ENCODE measurements around the gene TSPAN18.

The TSPAN18 gene

DNA sequence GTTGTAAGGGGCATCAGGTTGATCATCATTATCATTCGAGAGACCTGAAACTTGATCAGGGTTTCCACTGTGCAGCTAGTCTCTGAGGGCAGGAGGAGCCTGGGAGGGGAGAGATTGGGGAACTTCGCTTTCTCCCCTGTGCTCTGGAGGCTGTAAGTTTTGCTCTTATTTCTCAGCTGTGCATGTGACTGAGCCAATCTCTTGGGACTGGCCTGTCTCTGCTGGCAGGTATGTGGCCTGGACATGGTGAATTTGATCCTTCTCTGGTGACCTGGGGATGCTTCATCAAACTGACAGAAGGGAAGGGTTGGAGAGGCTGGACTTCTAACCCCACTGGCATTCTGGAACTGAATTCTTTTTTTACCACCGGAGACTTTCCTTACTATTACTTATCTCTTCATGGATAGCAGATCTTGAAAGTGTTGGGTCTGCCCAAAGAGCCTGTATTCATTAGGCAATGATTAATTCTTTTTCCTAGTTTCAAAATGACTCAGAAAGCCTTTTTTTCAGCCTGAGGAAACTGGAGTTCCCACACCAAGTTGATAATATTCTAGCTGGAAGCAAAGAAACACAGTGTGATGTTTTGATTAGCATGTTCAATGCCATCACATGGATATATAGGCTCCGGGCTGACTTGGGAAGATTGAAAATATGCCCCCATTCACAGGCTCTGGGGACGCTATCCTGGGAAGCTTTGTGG lies 36.5 kb downstream of the TSPAN18 start:
- DNase-seq = no peak

DNA sequence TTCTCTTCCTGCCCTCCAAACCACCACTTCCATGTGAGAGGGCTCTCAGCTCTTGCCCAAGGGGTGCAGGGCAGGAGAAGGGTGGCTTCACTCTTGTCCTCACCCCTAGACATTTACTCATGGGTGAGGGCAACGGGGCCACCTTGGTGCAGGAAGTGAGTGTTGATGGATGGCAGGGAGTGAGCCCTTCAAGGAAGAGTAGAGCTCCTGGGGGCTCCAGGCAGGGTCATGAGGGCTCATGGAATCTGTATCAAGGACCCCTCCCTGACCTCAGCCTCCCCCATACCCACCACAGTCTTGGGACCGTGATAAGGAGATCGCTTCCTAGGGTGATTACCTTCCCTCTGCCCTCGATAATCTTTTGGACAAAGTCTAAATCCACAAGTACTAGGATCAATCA lies 37.8 kb downstream of the TSPAN18 start:
- DNase-seq = no peak

DNA sequence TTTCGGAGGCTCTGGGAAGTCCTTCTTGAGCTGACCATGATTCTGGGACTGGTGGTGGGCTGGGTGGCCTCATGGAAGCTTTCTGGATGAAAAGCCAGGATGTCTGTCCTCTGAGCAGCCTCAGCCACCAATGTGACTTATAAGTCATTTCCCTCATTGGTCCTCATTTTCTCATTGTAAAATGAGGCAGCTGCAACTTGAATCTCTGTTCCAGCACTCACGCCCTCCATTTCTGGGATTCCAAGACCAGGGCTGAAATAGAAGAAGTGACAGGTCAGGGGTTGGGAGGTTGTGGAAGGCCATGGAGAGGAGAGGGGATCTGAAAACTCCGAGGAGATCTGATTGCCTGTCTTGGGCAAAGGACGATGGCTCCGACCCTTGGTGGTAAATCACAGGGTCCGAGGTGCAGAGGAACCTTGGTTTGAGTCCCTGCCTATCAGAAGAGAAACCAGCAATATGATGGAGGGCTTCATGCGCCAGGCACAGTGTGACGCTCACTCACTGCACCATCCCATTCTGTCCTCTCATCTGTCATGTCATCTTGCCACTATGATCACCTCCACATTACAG lies 38.3 kb downstream of the TSPAN18 start:
- DNase-seq = no peak

DNA sequence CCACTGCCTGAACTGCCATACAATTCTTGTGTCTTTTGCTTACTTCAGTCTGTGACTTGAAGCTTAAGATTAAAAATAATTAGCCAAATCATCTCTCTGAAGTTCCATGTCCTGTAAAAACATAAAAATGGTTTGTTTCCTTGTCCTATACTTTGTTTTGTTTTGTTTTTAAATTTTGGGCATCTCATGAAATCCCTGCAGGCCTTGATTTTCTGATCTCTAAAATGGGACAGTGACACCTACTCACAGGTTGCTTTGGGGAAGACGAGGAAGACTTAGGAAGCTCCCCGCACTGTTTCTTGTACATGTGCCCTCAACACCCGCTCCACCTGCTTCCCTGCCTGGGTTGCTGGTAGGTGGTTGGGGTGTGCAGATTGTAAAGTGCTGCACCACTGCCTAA lies 38.9 kb downstream of the TSPAN18 start:
- DNase-seq = no peak

DNA sequence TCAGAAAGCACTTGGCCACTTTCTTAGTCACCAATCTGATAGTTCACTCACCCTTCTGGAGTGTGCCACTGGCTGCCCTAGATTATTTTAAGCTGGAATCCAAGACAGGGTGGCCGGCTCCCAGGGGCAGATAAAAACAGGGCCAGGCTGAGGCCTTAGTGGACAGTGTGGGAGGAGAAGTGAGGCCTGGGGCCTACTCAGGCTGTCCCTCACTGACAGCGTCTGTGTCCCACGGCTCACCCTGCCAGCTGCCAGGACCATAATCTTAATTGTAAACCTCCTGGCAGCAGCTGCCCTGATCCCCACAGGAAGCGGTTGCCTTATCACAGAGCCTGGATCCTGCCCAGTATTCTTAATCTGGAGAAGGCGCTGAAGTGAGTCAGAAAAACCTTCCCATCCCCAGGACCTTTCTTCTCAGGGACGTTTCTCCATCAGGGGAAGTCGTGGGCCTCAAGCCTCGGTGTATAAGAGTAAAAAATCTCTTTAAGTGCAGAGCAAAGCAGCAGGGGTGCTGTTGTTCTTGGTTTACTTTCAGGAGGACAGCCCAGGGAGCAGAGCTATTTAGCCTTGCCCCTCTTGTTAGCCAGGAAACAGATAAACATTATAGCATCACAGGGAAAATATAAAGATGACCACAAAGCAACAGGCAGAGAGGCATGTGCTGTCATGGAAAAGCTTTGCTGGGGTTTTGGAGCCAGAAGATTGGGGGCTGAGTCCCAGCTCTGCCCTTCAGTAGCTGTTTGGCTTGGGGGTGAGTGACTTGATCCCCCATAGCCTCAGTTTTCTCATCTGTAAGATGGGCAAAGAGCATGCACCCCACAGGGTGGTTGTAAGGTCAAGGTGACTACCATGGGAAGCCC lies 39.6 kb downstream of the TSPAN18 start:
- DNase-seq = no peak

- DNase-seq = no peak
Measured at GRCh38 chr11:44766972-44767278, 40.2 kb downstream of the TSPAN18 start.

DNA sequence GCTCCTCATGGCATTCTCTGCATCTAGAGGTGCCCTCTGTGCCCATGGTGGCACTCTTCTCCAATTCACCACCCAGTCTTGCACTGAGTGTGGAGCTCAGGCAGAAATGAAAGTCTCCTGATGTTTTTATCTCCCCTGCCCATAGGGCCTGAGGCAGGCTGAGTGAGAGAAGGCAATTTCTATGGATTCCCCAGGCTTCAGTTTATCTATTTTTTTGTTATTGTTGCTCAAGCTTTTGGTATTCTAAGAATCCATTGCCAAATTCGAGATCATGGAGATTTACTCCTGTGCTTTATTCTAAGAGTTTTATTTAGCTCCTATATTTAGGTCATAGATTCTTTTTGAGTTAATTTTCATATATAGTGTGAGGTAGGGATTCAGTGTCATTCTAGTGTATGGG lies 40.7 kb downstream of the TSPAN18 start:
- DNase-seq = no peak

DNA sequence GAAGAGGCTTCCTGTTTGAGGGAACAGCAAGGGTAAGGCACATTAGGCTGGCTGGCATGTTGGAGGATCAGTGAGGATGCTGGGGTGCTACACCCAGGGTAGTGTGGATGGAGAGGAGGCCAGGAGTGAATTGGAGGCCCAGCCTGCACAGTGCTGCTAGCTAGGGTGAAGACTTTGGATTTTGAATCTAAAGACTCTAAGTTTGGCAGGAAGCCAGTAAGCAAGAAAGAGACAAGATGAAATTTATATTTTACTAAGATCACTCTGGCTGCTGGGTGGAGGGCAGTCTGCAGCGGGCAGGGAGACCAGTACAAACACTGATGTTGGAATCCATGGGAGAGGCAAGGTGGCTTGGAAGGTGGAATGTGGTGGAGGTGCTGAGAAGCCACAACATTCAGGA lies 43.6 kb downstream of the TSPAN18 start:
- DNase-seq = no peak

- DNase-seq = no peak
Measured at GRCh38 chr11:44771252-44771734, 44.5 kb downstream of the TSPAN18 start.

DNA sequence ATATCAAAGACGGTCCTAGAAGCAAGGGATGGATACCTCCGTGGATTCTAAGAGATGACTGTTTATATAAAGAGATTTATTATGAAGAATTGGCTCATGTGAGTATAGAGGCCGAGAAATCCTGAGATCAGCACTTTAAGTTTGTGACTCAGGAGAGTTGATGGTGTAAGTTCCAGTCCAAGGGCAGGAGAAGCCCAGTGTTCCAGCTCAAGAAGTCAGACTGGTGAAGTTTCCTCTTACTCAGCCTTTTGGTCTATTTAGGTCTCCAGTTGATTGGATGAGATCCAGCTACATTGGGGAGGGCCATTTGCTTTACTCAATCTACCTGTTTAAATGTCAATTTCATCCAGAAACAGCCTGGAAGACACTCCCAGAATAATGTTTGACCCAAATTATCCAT lies 45.1 kb downstream of the TSPAN18 start:
- DNase-seq = no peak

DNA sequence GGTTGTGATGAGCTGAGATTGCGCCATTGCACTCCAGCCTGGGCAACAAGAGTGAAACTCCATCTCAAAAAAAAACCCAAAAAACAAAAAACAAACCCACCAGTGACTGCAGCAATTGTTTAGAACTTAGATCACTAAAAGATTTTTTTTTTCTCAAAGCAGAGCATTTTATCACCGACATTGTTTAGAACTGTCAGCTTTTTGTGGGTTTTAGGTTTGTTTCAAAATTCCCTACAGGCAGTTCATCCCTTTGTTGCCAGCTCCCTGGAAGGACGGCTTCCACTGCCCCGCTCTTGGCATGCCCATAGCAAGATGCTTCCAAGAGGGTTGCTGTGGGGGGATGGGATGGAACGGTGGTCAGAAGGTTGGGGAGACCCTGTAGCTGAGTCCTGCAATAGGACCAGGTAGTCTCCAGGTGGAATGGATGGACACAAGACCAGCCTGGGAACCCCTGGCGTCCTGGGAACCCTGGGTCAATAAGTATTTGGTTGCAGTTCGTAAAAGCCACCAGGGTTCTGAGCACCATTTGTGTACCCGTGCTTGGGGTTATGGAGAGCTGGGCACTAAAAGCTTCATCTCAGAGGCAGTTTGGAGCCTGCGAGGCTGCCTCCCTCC lies 46.7 kb downstream of the TSPAN18 start:
- no peak for DNase-seq

DNA sequence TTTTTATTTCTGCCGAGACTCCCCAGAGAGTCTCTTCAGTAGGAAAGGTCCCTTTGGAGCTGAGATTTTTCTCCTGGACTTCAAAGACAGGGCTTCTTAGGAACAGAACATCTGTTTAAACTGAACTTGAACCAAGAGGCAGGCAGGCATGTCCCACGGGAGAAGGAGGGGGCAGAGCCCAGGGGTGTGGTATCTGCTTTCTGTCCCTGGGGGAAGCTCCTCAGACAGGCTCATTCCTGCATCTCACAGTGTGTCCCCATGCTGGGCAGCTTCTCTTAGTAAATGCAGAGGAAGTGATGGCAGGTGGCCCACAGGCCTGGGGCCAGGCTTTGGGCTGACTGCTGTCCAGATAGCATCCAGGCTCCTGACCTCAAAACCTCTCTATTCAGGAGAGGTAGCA lies 47.3 kb downstream of the TSPAN18 start:
- no peak for DNase-seq

DNA sequence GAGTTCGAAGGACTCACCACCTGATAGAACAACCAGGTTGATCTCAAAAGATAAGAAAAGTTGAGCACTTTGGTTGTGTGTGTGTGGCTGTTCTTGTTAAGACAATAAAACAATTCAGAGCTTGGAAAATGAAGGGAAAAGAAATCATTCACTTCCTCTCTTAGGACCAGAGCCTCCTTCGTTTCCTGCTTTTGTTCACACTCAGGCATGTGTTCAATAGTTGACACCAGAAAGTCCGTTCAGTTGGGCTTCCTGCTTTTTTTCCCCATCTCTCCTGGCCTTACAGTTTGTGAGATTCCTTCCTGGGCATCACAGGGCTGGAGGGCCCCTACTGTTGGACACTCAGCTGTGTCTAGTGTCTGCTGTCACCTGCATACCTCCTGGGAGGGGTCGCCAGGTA lies 48.0 kb downstream of the TSPAN18 start:
- no peak for DNase-seq

DNA sequence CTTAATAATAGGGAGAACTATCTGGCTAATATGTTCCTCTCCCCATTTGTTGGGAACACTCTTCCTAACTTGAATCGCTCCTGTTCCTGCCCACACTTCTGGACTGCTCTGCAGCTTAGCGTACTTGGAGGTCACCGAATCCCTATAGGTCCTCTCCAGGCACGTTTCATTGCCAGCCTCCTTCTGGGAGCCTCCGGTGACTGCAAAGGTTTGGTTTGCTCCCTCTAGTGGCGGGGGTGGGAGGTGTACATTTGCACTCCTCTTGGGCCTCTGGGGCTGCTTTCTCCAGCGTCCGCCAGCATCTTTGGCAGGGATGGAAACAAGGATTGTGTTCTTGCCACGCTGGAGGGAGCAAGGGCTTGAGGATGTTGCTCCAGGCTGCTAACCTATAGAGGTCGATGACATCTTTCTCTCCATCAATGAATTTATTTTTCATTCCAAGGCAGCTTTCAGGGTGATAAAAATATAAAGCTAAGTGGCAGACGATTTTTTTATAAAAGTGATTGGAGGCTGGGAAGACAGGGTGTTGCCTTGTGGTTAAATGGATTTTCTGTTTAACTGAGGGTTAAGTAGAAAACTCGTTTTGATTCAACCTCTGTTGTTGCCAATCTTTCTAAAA lies 48.7 kb downstream of the TSPAN18 start:
- no peak for DNase-seq

GRCh38 chr11:44775985-44776446 lies 49.3 kb downstream of the TSPAN18 start:
- no peak for DNase-seq

GRCh38 chr11:44776551-44777208 lies 49.9 kb downstream of the TSPAN18 start:
- DNase-seq = no peak

GRCh38 chr11:44777209-44778194 lies 50.7 kb downstream of the TSPAN18 start:
- DNase-seq = no peak

GRCh38 chr11:44778195-44779100 lies 51.7 kb downstream of the TSPAN18 start:
- no peak for DNase-seq

DNA sequence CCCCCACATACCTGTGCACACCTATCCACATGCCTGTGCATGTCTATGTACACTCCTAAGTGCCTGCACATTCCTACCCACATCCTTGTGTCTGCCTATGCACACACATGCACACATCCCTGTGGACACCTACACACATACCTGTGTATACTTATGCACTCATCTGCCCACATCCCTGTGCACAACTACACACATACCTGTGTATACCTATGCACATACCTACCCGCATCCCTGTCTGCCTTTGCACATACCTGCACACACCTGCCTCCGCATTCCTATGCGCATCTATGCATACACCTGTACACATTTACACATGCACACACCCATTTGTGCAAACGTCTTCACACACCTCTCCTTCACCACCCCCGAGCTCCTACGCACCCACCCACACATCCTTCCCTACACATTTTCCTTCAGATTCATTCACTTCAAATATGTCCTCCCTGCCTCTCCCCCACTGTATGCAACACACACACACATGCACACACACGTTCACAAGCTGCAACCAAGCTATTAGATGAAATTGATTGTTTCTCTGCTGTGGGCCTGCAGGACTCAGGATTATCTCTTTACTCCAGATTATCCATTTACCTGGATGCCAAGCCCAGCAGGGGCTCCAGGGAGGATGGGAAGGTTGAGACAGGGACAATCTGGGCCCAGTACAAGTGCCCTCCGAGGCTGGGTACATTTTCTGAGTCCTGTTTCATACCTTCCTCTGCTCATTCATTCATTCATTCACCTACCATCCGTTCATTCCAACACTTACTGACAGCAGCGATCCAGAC lies 53.2 kb downstream of the TSPAN18 start:
- DNase-seq = no peak
